Heart left ventricle (tissue), 13 donors: Measurements from ENCODE around the gene CD22.

ENCODE experiments used
- POLR2A ChIP-seq, 2 donors: fragments of 450-650 bp; IDR thresholded peaks; one replicate each; pipeline ENCODE4 v1.6.1; 2017; ENCODE audit warnings: antibody characterized with exemption in 2 of 2, mild to moderate bottlenecking in 2 of 2, moderate library complexity in 2 of 2
- TF ChIP-seq, protein P1 (sequence below), 12 donors: fragments of 200-600 bp; sonication (generic) in 4 of 12; IDR thresholded peaks; one replicate each; pipeline versions ENCODE4 v1.5.0 to v1.8.0; 2018 to 2022; ENCODE audit warnings: antibody characterized with exemption in 12 of 12, mild to moderate bottlenecking in 5 of 12
- donor health status: ischemic (EF 13 %, LVEDD 7.1; RV severe dilation, severe dysfunction).
- donor health status: DM: no; HTN: yes; CAD: no.
- donor health status: DM: no; HTN: no; CAD: no.
- donor health status: ischemic (EF 25% LVEDD 6.9; RV normal size, moderate dysfunction).
- donor health status: ischemic (EF 25% LVEDD 5.7; RV mildly dilated, moderate dysfunction).
- donor health status: ischemic (EF 35%, LVEDD 5.7; RV mildly dilated, moderate dysfunction).
- donor health status: nonischemic (EF 11% LVEDD 7.7; RV severe dilation, severe dysfunction).
- donor health status: DM: yes; HTN: yes; CAD: no.
- donor health status: PGD.
- donor health status: ischemic (EF 29% LVEDD 5.4; RV normal size, mild dysfunction).
- donor health status: nonischemic (EF 23%, LVEDD 6.1; RV moderate dilation, normal function).

- TF ChIP-seq, protein P1, sequence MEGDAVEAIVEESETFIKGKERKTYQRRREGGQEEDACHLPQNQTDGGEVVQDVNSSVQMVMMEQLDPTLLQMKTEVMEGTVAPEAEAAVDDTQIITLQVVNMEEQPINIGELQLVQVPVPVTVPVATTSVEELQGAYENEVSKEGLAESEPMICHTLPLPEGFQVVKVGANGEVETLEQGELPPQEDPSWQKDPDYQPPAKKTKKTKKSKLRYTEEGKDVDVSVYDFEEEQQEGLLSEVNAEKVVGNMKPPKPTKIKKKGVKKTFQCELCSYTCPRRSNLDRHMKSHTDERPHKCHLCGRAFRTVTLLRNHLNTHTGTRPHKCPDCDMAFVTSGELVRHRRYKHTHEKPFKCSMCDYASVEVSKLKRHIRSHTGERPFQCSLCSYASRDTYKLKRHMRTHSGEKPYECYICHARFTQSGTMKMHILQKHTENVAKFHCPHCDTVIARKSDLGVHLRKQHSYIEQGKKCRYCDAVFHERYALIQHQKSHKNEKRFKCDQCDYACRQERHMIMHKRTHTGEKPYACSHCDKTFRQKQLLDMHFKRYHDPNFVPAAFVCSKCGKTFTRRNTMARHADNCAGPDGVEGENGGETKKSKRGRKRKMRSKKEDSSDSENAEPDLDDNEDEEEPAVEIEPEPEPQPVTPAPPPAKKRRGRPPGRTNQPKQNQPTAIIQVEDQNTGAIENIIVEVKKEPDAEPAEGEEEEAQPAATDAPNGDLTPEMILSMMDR (IDR thresholded peaks at IDR 0.05) = no peak
- no peak for TF ChIP-seq POLR2A (IDR thresholded peaks at IDR 0.05)
These were observed 18.4 kb downstream of the CD22 start, which contains the start of gene FFAR1 for GRCh38 chr19:35347171-35347929.
